NAMALWA (cell line): ENCODE results near the gene LIPC.

Experiments used
- DNase-seq: peaks from one replicate; pipeline ENCODE4 v3.0.0-alpha.2; 2015; ENCODE audit warnings: low spot score

LIPC gene

DNA sequence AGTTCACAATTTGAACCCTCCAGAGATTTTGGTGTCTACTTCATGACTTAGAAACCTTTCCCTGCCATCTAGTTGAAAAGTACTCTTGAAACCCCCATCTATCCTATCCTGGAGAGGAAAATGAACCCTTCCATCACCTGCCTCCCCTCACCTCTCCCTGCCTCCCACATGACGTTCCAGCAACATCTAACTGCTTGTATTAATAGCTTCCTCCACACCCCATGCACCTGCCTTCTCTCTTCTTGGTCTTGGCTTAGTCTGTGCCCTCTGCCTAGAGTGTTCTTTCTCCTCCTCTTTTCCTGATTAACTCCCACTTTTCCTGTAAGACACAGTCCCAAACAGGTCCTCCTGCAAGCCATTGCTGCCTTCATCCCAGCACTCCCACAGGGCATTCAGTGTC, 107.8 kb downstream of the LIPC start:
- no peak for DNase-seq

DNA sequence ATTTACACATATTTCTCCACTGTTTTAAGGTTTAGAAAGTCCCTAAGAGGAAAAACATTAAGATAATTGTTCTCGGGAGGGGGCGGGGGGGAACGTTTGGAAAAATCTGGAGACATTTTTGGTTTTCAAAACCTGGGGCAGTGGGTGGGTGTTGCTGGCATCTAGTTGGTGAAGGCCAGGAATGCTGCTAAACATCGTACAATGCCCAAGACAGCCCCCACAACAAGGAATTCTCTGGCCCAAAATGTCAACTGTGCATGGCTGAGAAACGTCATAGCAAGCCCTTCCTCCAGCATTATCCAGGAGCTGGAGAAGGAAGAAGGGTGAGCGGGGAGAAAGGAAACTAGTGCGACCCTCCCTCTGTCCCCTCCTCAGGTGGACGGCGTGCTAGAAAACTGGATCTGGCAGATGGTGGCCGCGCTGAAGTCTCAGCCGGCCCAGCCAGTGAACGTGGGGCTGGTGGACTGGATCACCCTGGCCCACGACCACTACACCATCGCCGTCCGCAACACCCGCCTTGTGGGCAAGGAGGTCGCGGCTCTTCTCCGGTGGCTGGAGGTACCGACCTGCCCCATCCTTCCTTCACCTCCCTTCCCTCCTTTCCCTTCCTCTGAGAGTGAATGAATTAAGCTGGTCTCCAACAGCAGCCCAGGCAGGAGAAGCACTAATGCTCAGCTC, 109.8 kb downstream of the LIPC start:
- no peak for DNase-seq

DNA sequence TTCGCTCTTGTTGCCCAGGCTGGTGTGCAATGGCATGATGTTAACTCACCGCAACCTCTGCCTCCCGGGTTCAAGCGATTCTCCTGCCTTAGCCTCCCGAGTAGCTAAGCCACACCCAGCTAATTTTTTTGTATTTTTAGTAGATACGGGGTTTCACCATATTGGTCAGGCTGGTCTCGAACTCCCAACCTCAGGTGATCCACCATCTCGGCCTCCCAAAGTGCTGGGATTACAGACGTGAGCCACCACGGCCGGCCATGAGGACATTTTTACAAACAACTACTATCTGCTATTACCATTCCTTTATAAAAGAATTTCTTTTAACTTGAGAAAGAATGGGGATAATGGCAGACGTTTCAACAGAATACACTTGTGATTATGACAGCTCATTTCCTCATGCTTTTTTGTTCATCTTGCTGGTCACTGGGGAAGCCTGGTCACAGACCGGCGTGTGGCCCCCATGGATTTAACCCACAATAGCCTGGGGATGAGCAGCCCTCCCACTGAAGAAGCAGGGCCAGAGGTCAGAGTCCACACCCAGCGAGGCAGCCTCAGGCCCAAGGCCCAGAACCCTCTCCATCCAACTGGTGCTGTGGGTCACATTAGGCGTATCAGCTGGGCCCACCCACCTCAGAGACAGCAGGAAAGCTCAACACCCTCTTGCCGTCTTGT, 112.0 kb downstream of the LIPC start:
- DNase-seq: no peak

DNA sequence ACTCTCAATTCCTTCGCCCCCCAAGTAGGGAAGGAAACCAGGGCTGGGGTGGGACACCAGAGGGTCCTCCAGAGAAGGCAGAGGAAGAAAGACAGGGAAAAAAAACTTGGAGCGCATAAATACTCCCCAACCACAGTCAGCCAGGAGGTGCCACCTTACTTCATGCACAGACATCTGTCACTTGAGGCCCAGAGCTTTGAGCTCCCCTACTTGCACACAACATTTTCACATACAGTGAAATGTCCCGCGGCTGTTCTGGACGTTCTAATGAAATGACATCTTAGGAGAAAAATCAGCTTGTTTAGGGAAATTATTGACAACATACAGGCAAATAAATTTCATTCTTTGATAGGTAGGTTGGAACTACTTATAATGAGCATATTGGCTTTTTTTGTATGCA, 113.0 kb downstream of the LIPC start:
- no peak for DNase-seq

DNA sequence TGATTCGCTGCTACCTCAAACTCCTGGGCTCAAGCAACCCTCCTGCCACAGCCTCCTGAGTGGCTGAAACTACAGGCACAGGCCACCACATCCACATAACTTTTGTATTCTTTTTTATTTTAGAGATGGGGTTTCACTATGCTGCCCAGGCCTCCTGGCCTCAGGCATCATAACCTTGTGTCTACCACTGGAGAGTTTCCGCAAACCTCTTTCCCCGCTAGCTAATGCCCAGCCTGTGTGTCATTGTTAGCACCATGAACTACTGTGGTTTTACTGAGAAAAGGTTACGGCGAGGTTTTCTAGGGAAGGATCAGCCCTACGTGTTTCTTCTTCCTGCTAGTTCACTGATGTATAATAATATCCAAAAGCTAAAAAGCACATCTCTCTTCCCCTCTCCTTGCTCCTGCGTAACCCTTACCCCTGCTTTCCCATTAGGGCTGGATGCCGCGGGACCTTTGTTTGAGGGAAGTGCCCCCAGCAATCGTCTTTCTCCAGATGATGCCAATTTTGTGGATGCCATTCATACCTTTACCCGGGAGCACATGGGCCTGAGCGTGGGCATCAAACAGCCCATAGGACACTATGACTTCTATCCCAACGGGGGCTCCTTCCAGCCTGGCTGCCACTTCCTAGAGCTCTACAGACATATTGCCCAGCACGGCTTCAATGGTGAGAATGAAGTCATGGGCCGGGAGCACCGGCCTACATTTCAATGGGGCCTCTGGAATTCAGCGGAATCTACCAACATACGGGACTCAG, 113.7 kb downstream of the LIPC start:
- no peak for DNase-seq

DNA sequence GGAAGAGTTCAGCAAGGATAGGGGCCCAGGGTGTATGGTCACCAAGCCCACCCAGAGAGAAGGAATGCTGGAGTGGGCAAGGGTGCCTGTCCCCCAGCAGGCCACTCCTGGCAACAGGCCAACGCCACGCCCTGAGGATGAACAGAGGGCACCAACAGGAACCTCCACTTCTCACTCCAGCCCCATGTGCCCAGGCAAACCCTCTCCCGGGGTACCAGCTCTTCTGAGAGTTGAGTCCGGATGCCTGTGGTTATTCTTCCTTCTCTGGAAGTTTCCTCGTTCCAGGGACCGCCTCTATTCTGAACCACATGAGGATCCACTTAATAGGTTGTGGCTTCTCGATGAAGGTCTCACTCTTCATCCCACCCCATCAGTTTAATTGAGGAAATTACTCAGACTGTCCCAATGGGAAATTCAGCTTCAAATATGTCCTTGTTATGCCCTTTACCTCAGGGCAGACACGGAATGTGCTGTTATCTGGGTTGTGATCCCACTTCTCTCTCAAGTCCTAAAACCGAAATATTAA, 114.3 kb downstream of the LIPC start:
- no peak for DNase-seq

- DNase-seq: no peak
Observed at GRCh38 chr15:58546635-58547627, 115.1 kb downstream of the LIPC start.

DNA sequence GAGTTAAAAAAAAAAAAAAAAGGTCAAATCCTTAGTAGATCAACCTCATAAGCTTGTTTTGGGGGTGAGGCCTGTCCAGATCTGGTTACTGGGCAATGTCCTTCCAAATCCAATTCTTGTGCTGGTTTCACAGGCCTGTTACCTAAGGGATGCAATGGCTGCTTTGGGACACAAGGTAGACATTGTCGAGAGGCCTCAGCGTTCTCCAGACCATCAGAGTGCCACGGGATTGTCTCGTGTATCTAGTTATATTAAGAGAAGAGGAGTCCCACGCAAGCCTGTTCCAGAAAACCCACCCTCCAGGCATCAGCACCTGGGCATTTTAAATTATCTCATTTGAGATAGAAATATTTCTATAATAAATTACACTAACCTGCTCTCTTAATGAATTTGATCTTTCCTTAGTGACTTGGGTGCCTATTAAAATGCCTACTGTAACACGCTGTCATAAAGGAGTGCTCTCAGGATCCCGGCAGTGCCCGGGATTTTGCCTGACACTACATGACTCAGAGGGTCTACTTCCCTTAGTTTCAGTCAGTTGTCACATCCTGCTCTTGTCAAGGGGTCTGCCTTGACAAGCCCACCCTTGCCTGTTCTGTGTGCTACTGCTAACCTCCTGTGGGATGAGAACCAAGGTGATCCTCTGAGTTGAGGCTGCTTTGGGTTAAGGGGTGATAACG, 116.0 kb downstream of the LIPC start:
- no peak for DNase-seq

- DNase-seq: no peak
Observed at GRCh38 chr15:58548308-58549012, 116.7 kb downstream of the LIPC start.

DNA sequence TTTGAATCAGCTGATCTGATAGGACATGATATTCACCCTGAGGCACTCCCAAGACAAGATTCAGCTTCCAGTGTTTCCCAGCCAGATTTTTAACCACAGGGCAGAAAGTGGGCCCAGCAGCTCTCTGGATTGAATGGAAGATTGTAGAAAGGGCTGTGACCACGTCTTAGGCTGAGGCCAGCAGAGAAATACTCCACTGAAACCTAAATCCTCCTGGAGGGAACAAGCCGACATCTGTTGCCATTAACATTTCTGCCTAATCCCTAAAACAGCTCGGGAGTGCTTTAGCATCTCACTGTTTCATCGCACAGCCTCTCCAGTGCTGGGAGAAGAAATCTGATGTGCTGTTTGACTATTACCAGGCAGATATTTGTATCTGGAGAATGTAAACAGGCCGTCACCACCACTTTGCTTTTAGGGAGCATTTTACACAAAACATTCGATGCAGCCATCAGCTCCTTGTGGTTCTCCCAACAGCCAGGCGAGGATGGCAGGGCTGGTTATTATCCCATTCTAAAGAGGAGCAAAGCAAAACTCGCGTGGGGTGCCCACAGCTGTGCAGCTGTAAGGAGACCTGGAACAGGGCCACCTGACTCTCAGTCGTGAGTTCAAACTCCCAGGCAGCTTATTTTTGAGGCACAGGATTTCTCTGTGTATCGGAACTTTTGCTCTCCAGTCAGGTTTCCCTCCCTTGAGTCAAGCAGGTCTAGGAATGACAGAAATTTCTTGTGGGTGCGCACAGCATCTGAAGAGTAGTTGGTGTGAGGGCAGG, 117.4 kb downstream of the LIPC start:
- DNase-seq: no peak

GRCh38 chr15:58549785-58550074, 117.9 kb downstream of the LIPC start:
- no peak for DNase-seq

DNA sequence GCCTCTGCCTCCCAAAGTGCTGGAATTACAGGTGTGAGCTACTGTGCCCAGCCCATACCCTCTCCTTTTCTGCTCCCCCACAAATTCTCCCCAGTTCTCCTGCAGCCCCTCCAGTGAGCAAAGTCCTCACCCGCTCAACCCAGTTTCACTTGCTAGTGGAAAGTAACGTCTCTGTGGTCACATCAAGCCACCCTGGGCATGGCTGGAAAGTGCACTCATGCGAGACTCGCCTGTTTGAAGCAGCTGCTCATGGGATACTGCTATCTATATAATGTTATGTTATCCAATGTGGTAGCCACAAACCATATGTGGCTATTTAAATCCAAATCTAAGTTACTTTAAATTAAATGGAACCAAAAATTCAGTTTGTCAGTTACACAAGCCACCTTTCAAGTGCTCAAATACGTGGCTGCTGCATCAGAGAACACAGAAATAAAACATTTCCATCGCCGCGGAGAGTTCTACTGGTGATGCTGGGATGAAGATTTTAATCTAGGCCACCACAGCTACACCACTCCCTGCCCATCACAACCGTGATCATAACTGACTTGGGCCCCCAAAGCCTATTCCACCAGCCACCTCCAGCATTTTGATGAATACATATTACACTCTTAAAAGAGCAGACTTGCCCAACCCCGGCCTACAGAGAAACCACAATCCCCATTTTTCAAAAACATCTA, 119.4 kb downstream of the LIPC start:
- DNase-seq: no peak

GRCh38 chr15:58551764-58552504, 120.1 kb downstream of the LIPC start:
- no peak for DNase-seq

GRCh38 chr15:58552505-58553364, 120.9 kb downstream of the LIPC start:
- DNase-seq: no peak

- no peak for DNase-seq
Observed at GRCh38 chr15:58553365-58553918, 121.7 kb downstream of the LIPC start.

GRCh38 chr15:58554758-58555157, 123.0 kb downstream of the LIPC start:
- DNase-seq: no peak
